ENCODE results near the gene C4orf46.

Gene C4orf46

DNA sequence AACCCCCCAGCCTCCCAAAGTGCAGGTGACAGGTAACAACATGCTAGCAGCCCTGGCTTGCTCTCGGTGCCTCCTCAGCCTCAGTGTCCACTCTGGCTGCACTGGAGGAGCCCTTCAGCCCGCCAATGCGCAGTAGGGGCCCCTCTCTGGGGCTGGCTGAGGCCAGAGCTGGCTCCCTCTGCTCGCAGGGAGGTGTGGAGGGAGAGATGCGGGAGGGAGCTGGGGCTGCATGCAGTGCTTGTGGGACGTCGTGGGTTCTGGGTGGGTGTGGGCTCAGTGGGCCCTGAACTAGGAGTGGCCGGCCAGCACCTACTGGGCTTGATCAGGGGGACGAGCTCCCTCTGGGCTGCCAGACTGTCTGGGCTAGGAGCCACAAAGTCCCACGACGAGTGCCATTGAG is 14.4 kb downstream of the C4orf46 start:
- in situ Hi-C loops (cut with MboI; ENCODE audit: low sequenced_read_pairs), result loop anchor here (25.0 kb wide), 1 partner anchor 670 kb away; no protein-coding TSS in a partner anchor

GRCh38 chr4:158656439-158656838 is 15.2 kb downstream of the C4orf46 start:
- in situ Hi-C loops (cut with MboI; ENCODE audit: low sequenced_read_pairs), result loop anchor here (25.0 kb wide), 1 partner anchor 669 kb away; no protein-coding TSS in a partner anchor

- in situ Hi-C loops (cut with MboI; ENCODE audit: low sequenced_read_pairs), result loop anchor here (25.0 kb wide), 1 partner anchor 666 kb away; no protein-coding TSS in a partner anchor
These were observed 18.8 kb downstream of the C4orf46 start for GRCh38 chr4:158652920-158653319.

- in situ Hi-C loops (cut with MboI; ENCODE audit: low sequenced_read_pairs), result no loop called here
These were observed 22.5 kb downstream of the C4orf46 start for GRCh38 chr4:158649111-158649680.

DNA sequence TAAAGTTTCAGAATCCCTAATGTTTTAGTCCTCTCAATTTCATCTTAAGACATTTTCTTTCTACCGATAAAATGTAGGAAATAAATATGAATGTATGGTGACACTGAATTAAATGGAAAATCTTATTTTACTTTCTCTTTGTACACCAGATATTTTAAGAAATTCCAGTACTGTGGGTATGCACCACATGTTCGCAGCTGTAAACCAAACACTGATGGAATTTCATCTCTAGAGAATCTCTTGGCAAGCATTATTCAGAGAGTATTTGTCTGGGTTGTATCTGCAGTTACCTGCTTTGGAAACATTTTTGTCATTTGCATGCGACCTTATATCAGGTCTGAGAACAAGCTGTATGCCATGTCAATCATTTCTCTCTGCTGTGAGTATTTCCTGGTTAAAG is 26.9 kb downstream of the C4orf46 start:
- in situ Hi-C loops (cut with MboI; ENCODE audit: low sequenced_read_pairs), result no loop called here

DNA sequence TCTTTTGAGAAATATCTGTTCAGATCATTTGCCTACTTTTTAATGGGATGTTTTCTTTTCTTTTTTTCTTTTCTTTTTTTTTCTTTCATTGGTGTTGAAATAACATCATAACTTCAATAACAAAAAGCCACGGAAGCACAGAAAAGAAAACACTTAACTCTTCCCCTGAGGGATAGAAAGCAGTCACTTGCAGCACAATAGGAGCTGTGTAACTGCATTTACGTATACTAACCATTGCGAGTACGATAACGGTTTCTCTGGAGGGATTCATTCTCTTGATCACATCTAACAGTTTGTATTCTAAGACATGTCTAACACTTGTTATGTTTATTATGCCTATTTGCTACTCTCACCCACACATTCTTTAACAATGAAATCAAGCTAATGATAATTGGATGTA is 27.3 kb downstream of the C4orf46 start:
- in situ Hi-C loops (cut with MboI; ENCODE audit: low sequenced_read_pairs), result no loop called here

GRCh38 chr4:158636619-158637018 is 35.1 kb downstream of the C4orf46 start:
- in situ Hi-C loops (cut with MboI; ENCODE audit: low sequenced_read_pairs), result no loop called here

- in situ Hi-C loops (cut with MboI; ENCODE audit: low sequenced_read_pairs), result no loop called here
These were observed 40.8 kb downstream of the C4orf46 start for GRCh38 chr4:158630893-158631292.

DNA sequence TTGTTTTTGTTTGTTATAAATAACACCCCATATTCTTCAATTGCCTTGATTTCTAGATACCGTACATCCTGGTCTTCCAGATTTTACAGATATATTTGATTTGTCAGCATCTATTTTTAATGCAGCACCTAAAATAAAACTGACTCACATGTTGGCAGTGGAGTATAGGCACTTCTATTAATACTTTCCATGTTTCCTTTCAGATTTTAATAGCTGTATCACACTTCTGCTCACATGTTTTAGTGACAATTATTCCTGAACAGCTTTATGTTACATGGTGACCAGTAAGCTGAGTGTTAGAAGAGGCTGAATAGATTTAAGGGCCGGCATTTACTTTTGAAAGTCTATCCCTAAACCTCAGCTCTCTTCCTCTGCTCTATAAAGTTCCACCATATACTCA is 46.1 kb downstream of the C4orf46 start:
- in situ Hi-C loops (cut with MboI; ENCODE audit: low sequenced_read_pairs), result no loop called here

- in situ Hi-C loops (cut with MboI; ENCODE audit: low sequenced_read_pairs), result loop anchor here (25.0 kb wide), 1 partner anchor 363 kb away; no protein-coding TSS in a partner anchor
These were observed 46.7 kb downstream of the C4orf46 start for GRCh38 chr4:158624889-158625478.

DNA sequence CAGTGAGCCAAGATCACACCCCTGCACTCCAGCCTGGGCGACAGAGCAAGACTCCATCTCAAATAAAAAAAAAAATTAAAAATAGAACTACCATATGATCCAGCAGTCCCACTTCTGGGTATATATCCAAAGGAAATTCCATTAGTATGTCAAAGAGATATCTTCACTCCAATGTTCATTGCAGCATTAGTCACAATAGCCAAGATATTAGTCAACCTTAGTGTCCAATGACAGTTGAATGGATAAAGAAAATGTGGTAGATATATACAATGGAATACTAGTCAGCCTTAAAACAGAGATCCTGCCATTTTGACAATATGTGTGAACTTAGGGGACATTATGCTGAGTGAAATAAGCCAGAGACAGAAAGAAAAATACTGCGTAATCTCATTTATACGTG is 49.4 kb downstream of the C4orf46 start:
- in situ Hi-C loops (cut with MboI; ENCODE audit: low sequenced_read_pairs), result loop anchor here (25.0 kb wide), 1 partner anchor 360 kb away; no protein-coding TSS in a partner anchor

GRCh38 chr4:158621729-158622128 is 50.0 kb downstream of the C4orf46 start:
- in situ Hi-C loops (cut with MboI; ENCODE audit: low sequenced_read_pairs), result loop anchor here (25.0 kb wide), 1 partner anchor 359 kb away; no protein-coding TSS in a partner anchor

GRCh38 chr4:158617956-158618355 is 53.7 kb downstream of the C4orf46 start:
- in situ Hi-C loops (cut with MboI; ENCODE audit: low sequenced_read_pairs), result loop anchor here (25.0 kb wide), 1 partner anchor 356 kb away; no protein-coding TSS in a partner anchor
